Esophagus squamous epithelium (tissue), 4 donors: ENCODE data around the gene CSRNP3.

Source experiments
- CTCF ChIP-seq, 6 experiments: fragments of 450-650 bp in 4 of 6; fragments of 200-600 bp in 2 of 6; sonication (generic) in 2 of 6; IDR thresholded peaks; one replicate each; pipeline ENCODE4 v1.5.1; 2016 to 2019; ENCODE audit warnings: antibody characterized with exemption in 6 of 6, mild to moderate bottlenecking in 4 of 6, moderate library complexity in 4 of 6
- POLR2A ChIP-seq, 4 donors: fragments of 450-650 bp; IDR thresholded peaks; one replicate each; pipeline ENCODE4 v1.6.1; 2017; ENCODE audit warnings: antibody characterized with exemption in 4 of 4, mild to moderate bottlenecking in 4 of 4, moderate library complexity in 3 of 4

- TF ChIP-seq CTCF (IDR thresholded peaks at IDR 0.05) (no peak), POLR2A (IDR thresholded peaks at IDR 0.05) (no peak)
Observed at GRCh38 chr2:165699946-165700345, 230.4 kb downstream of the CSRNP3 start.
